BE2C (cell line): Measurements from ENCODE around the gene GTSE1.
"Not testable (repeated sequence)": the region's sequence is repeated elsewhere in the genome, so short reads cannot be mapped to it uniquely, and the experiment has no call there.

Experiments used
- DNase-seq: peaks from one replicate; pipeline ENCODE4 v3.0.0-alpha.2; 2020
- H3K27me3 ChIP-seq: fragments of 250-450 bp; sonication (Bioruptor Pico); 2 replicates; pipeline ENCODE4 v1.5.1; 2020; ENCODE audit warnings: mild to moderate bottlenecking
- H3K36me3 ChIP-seq: fragments of 250-450 bp; sonication (Bioruptor Pico); 2 replicates; pipeline ENCODE4 v1.5.1; 2020; ENCODE audit warnings: mild to moderate bottlenecking
- H3K4me1 ChIP-seq: fragments of 250-450 bp; sonication (Bioruptor Pico); 2 replicates; pipeline ENCODE4 v1.5.1; 2020
- H3K4me3 ChIP-seq: 2 replicates; pipeline ENCODE4 v1.5.1; 2011; ENCODE audit warnings: low read depth, low read length
- H3K9me3 ChIP-seq: fragments of 250-450 bp; sonication (Bioruptor Pico); 2 replicates; pipeline ENCODE4 v1.5.1; 2020
- TF ChIP-seq, protein P1 (sequence below): IDR thresholded peaks from 2 replicates; pipeline ENCODE4 v1.5.1; 2012; ENCODE audit warnings: mild to moderate bottlenecking, low read depth, low read length

The GTSE1 gene

DNA sequence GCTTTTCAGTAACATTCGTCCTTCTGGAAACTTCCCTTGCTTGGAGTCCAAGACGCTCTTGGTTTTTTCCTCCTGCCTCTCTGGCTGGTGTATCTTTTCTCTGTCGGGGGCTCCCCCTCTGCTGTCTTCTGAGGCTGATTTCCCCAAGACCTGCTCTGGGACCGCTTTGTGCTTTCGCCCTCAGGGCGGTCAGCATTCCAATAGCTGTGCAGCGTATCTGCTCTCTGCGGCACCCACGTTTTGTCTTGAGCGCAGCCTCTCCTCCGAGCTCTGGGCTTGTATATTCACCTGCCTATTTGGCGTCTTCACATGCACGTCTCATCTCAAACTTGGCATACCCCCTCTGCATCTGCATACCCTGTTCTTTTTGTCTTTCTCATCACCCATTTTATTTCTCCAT, 2.4 kb downstream of the GTSE1 start:
- peaks cover 33% of the 10 kb centered on the region for H3K36me3 ChIP-seq
- no peak for DNase-seq
- TF ChIP-seq, protein P1, sequence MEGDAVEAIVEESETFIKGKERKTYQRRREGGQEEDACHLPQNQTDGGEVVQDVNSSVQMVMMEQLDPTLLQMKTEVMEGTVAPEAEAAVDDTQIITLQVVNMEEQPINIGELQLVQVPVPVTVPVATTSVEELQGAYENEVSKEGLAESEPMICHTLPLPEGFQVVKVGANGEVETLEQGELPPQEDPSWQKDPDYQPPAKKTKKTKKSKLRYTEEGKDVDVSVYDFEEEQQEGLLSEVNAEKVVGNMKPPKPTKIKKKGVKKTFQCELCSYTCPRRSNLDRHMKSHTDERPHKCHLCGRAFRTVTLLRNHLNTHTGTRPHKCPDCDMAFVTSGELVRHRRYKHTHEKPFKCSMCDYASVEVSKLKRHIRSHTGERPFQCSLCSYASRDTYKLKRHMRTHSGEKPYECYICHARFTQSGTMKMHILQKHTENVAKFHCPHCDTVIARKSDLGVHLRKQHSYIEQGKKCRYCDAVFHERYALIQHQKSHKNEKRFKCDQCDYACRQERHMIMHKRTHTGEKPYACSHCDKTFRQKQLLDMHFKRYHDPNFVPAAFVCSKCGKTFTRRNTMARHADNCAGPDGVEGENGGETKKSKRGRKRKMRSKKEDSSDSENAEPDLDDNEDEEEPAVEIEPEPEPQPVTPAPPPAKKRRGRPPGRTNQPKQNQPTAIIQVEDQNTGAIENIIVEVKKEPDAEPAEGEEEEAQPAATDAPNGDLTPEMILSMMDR: no peak
- H3K4me3 ChIP-seq: no peak overlapping the region
- H3K9me3 ChIP-seq: no peaks in the 10 kb centered on the region
- H3K4me1 ChIP-seq: no peaks in the 10 kb centered on the region; the same call in 1 of the 2 replicates
- no peaks in the 10 kb centered on the region for H3K27me3 ChIP-seq

DNA sequence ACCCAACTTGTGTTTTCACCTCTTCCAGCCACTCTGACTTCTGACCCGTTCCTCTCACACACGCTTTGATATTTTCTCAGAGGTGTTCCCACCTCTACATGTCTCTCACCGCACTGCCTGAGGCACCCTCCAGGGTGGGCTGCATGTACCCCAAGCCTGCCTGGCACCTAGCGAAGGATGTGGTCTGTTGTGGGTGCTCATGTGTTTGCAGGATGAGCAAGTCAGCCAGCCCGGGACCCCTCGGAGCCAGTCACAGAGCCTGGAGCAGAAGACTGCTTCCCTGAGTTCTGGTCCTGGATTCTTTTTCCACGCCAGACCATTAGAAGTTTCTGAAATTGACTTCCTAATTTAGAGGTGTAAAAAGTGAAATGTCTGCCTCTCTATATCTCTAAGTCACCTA, 3.8 kb downstream of the GTSE1 start:
- no peak for DNase-seq
- H3K27me3 ChIP-seq: no peaks in the 10 kb centered on the region
- peaks cover 44% of the 10 kb centered on the region for H3K36me3 ChIP-seq
- TF ChIP-seq, protein P1: no peak
- H3K4me3 ChIP-seq: no peak overlapping the region
- H3K9me3 ChIP-seq: no peaks in the 10 kb centered on the region
- H3K4me1 ChIP-seq: no peaks in the 10 kb centered on the region; the same call in 1 of the 2 replicates

DNA sequence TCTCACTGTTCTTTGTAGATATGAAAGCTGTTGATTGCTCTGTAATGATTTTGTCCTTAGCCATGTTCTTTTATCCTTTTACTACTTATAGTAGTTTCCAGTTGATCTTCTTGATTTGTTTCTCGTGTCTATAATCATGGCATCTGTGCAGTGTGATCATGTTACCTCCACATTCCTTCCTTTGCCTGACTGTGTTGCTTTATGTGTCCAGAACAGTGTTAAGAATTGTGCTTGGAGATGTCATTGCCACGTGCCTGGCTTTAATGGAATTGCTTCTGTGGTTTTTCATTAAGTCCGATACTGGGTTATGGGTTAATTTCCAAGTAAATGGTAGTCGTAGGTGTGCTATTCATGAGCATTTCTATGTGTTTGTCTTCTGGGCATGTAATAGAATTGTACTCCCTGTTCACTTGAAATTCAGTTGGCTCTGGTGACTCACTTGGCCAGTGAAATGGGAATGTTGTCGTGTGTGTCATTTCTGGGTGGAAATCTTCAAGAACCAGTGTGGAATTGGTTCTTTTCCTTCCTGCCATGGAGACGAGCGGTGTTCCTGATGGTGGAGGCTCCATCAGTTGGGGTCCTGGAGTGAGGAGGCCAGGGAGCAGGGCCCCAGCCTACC, 6.8 kb downstream of the GTSE1 start:
- DNase-seq: no peak

DNA sequence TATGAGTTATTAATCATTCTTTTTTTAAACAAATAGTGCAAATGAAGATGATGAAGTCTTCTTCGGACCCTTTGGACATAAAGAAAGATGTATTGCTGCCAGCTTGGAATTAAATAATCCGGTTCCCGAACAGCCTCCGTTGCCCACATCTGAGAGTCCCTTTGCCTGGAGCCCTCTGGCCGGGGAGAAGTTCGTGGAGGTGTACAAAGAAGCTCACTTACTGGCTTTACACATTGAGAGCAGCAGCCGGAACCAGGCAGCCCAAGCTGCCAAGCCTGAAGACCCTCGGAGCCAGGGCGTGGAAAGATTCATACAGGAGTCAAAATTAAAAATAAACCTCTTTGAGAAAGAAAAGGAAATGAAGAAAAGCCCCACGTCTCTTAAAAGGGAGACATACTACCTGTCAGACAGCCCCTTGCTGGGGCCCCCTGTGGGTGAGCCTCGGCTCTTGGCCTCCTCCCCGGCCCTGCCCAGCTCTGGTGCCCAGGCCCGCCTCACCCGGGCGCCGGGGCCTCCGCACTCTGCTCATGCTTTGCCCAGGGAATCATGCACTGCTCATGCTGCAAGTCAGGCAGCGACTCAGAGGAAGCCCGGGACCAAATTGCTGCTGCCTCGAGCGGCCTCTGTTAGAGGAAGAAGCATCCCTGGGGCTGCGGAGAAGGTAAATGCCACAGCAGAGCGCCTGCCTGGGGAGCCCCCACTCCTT, 11.8 kb downstream of the GTSE1 start:
- no peak for DNase-seq
- Histone ChIP-seq H3K36me3 (peaks cover 59% of the 10 kb centered on the region), H3K4me1 (no peaks in the 10 kb centered on the region), H3K4me3 (no peak overlapping the region), H3K9me3 (no peaks in the 10 kb centered on the region), H3K27me3 (no peaks in the 10 kb centered on the region)
- TF ChIP-seq, protein P1: no peak

More for the DNA sequence above, 6.8 kb downstream of the GTSE1 start:
- no peak overlapping the region for H3K4me3 ChIP-seq
- no peaks in the 10 kb centered on the region for H3K27me3 ChIP-seq
- no peaks in the 10 kb centered on the region for H3K4me1 ChIP-seq
- H3K9me3 ChIP-seq: no peaks in the 10 kb centered on the region
- peaks cover 55% of the 10 kb centered on the region for H3K36me3 ChIP-seq
- TF ChIP-seq, protein P1: no peak

DNA sequence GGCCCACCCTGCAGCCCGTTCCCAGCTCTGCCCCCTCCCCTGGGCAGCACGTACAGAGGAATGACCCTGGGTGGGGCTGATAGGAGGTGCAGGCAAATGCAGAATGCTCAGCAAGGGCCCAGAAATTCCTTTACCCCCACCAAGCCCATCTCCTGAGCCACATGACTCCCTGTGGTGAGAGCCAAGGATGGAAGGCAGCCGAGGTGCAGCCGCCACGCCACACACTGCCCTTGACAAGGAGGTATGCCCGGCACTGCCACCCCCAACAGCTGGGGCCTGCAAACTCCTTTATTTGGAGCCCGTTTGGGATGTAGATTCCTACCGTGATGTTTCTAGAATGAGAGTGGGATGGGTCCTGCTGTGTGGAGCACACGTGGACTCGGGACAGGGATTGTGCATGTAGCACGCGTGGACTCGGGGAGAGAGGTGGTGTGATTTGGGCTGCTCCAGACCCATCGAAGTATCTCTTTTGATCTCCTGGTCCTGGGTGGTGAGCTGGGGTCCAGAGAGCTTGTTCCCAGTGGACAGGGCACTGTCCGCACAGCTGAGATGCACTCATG, 12.9 kb downstream of the GTSE1 start:
- no peak for DNase-seq
- Histone ChIP-seq H3K9me3 (no peaks in the 10 kb centered on the region), H3K27me3 (no peaks in the 10 kb centered on the region), H3K36me3 (peaks cover 64% of the 10 kb centered on the region), H3K4me1 (no peaks in the 10 kb centered on the region), H3K4me3 (no peak overlapping the region)
- TF ChIP-seq, protein P1: no peak

DNA sequence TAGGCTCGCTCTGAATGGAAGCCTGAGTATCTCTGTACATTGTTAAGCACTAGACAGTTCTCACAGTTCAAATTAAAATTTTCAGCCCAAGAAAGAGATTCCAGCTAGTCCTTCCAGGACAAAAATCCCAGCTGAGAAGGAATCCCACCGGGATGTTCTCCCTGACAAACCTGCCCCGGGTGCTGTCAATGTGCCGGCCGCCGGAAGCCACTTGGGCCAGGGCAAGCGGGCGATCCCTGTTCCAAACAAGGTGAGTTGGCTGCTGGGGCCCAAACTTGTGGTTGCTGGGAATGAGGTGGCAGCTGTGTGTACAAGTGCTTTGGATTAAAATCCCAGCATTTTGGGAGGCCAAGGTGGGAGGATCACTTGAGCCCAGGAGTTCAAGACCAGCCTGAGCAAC, 15.4 kb downstream of the GTSE1 start:
- H3K9me3 ChIP-seq: no peaks in the 10 kb centered on the region
- TF ChIP-seq, protein P1: no peak
- DNase-seq: no peak
- no peaks in the 10 kb centered on the region for H3K27me3 ChIP-seq
- peaks cover 70% of the 10 kb centered on the region for H3K36me3 ChIP-seq
- no peak overlapping the region for H3K4me3 ChIP-seq
- no peaks in the 10 kb centered on the region for H3K4me1 ChIP-seq

DNA sequence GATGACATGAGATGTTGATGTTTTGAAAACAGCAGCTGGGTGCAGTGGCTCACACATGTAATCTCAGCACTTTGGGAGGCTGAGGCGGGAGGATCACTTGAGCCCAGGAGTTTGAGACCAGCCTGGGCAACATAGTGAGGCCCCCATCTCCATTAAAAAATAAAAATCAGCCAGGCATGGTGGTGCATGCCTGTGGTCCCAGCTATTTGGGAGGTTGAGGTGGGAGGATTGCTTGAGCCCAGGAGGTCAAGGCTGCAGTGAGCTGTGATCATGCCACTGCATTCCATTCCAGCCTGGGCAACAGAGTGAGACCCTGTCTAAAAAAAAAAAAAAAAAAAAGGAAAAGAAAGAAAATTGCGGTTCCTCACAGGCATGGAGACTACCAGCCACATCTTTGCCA, 16.2 kb downstream of the GTSE1 start:
- H3K27me3 ChIP-seq, DNase-seq, H3K4me3 ChIP-seq, H3K9me3 ChIP-seq, H3K4me1 ChIP-seq: not testable (repeated sequence)
- H3K36me3 ChIP-seq: peaks cover 78% of the 10 kb centered on the region
